ENCODE measurements around the gene ZNF668. TPM values are rescaled to one million over a fixed set of nuclear protein-coding genes. Genes with fewer than 3 reads are reported as not detected.

Gene ZNF668
- total and polyA plus RNA-seq, 2 experiments from 2014 or later = 6.2 to 13.1 TPM

DNA sequence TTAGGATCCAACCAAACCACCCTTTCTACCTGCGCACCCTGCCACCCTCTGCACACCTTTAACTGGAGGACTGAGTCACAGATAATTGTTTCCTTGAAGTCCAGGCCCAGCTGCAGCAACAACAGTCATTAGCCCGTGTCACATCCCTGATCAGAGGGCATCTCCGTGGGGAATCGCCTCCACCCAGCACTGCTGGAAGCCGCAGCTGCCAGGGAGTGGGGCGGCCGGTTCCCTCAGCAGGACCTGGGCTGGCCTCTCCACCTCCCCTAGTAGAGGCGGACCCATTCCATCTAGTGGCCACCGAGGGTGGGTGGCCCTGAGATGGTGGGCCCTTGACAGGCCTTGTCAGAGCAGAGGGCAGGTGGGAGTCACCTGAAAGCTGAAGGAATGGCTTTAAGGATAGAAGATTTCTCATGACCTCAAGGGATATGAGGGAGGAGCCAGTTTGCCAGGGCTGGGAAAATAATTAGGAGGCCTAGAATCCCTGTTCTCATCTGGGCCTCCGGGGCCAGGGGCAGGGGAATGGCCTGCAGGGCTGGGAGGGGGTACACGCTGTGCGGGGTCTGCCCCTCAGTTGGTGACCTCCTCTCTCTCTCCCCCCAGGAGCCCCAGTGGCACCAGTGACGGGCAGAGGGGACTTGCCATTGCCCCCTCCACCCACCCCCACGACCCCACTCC is 8.5 kb upstream of the ZNF668 start:
- H3F3A ChIP-seq (replicated peaks; ENCODE audit: low read depth) = no peaks in the 10 kb centered on the region
- H3K4me3 ChIP-seq = no peak overlapping the region
- H3K4me3 Mint-ChIP-seq = no peak overlapping the region
- no peaks in the 10 kb centered on the region for H3K79me2 ChIP-seq (replicated peaks; ENCODE audit: insufficient read depth)
- peaks cover 5% of the 10 kb centered on the region; the same call in 1 of the 3 replicates for H3K4me1 Mint-ChIP-seq
- no peak for ATAC-seq
- no peaks in the 10 kb centered on the region for H3K9me2 ChIP-seq (ENCODE audit: insufficient read depth)
- H2AFZ ChIP-seq = no peak overlapping the region
- no peaks in the 10 kb centered on the region for H3K27me3 ChIP-seq (ENCODE audit: insufficient read depth)
- DNase-seq (ENCODE audit: low spot score) = no peak
- no peak overlapping the region for H3K27ac Mint-ChIP-seq
- TF ChIP-seq, protein P1, sequence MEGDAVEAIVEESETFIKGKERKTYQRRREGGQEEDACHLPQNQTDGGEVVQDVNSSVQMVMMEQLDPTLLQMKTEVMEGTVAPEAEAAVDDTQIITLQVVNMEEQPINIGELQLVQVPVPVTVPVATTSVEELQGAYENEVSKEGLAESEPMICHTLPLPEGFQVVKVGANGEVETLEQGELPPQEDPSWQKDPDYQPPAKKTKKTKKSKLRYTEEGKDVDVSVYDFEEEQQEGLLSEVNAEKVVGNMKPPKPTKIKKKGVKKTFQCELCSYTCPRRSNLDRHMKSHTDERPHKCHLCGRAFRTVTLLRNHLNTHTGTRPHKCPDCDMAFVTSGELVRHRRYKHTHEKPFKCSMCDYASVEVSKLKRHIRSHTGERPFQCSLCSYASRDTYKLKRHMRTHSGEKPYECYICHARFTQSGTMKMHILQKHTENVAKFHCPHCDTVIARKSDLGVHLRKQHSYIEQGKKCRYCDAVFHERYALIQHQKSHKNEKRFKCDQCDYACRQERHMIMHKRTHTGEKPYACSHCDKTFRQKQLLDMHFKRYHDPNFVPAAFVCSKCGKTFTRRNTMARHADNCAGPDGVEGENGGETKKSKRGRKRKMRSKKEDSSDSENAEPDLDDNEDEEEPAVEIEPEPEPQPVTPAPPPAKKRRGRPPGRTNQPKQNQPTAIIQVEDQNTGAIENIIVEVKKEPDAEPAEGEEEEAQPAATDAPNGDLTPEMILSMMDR (conservative IDR thresholded peaks at IDR 0.05; ENCODE audit: low read depth in 2 of 2) = no peak
- TF ChIP-seq NANOG (IDR thresholded peaks at IDR 0.05; ENCODE audit: borderline replicate concordance) (no peak), CREB1 (CRISPR knock-in tag; IDR thresholded peaks at IDR 0.05; ENCODE audit: low read depth) (no peak)
- TF ChIP-seq, protein P2, sequence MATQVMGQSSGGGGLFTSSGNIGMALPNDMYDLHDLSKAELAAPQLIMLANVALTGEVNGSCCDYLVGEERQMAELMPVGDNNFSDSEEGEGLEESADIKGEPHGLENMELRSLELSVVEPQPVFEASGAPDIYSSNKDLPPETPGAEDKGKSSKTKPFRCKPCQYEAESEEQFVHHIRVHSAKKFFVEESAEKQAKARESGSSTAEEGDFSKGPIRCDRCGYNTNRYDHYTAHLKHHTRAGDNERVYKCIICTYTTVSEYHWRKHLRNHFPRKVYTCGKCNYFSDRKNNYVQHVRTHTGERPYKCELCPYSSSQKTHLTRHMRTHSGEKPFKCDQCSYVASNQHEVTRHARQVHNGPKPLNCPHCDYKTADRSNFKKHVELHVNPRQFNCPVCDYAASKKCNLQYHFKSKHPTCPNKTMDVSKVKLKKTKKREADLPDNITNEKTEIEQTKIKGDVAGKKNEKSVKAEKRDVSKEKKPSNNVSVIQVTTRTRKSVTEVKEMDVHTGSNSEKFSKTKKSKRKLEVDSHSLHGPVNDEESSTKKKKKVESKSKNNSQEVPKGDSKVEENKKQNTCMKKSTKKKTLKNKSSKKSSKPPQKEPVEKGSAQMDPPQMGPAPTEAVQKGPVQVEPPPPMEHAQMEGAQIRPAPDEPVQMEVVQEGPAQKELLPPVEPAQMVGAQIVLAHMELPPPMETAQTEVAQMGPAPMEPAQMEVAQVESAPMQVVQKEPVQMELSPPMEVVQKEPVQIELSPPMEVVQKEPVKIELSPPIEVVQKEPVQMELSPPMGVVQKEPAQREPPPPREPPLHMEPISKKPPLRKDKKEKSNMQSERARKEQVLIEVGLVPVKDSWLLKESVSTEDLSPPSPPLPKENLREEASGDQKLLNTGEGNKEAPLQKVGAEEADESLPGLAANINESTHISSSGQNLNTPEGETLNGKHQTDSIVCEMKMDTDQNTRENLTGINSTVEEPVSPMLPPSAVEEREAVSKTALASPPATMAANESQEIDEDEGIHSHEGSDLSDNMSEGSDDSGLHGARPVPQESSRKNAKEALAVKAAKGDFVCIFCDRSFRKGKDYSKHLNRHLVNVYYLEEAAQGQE (IDR thresholded peaks at IDR 0.05; ENCODE audit: unreplicated experiment) = no peak
- TF ChIP-seq, protein P3, sequence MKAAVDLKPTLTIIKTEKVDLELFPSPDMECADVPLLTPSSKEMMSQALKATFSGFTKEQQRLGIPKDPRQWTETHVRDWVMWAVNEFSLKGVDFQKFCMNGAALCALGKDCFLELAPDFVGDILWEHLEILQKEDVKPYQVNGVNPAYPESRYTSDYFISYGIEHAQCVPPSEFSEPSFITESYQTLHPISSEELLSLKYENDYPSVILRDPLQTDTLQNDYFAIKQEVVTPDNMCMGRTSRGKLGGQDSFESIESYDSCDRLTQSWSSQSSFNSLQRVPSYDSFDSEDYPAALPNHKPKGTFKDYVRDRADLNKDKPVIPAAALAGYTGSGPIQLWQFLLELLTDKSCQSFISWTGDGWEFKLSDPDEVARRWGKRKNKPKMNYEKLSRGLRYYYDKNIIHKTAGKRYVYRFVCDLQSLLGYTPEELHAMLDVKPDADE (IDR thresholded peaks at IDR 0.05) = no peak
- H3K36me3 ChIP-seq (ENCODE audit: insufficient read depth) = peaks cover 4% of the 10 kb centered on the region; the same call in 1 of the 2 replicates
- peaks cover 9% of the 10 kb centered on the region for H3K27me3 Mint-ChIP-seq (ENCODE audit: insufficient read depth, low read depth, poor library complexity)
- H3K4me2 ChIP-seq = no peak overlapping the region
- no peak overlapping the region for H3K27ac ChIP-seq (ENCODE audit: low read depth)
- H3K9me3 Mint-ChIP-seq = no peaks in the 10 kb centered on the region
- H4K20me1 ChIP-seq (replicated peaks; ENCODE audit: insufficient read depth) = no peaks in the 10 kb centered on the region; the same call in 1 of the 2 replicates
- H3K36me3 Mint-ChIP-seq (ENCODE audit: low read depth) = peaks cover 42% of the 10 kb centered on the region
- H3K4me1 ChIP-seq (ENCODE audit: insufficient read depth) = no peaks in the 10 kb centered on the region
